WTC11 (cell line): Measurements from ENCODE around the gene OVOL2. TPM values are rescaled to one million over a fixed set of nuclear protein-coding genes. Genes with fewer than 3 reads are reported as not detected.
A peak's percentile ranks its signal among the peaks of the same experiment; 100 is the strongest.

Experiments used
- ATAC-seq: fragments of 200-7000 bp; cut with Tn5 transposase; 2 replicates; pipeline ENCODE4 v1.10.0; 2021; ENCODE audit warnings: mild to moderate bottlenecking, moderate library complexity
- CTCF ChIA-PET: fragments of 300-600 bp; sonication (Branson Sonifier 250); formaldehyde crosslinking; loops from one replicate; lab custom pipeline; 2021; ENCODE audit warnings: antibody characterized with exemption; lab: Charles Lee
- POLR2A ChIA-PET: fragments of 350-600 bp; sonication (Branson Sonifier 250); formaldehyde crosslinking; loops from one replicate; lab custom pipeline; 2021; ENCODE audit warnings: antibody characterized with exemption; lab: Charles Lee
- DNase-seq: peaks from one replicate; pipeline ENCODE4 v3.0.0; 2021; ENCODE audit warnings: low spot score
- H3K27ac Mint-ChIP-seq: 2 replicates; pipeline ENCODE4 v1.8.0; 2021; ENCODE audit warnings: mixed read lengths
- H3K27me3 Mint-ChIP-seq: 2 replicates; pipeline ENCODE4 v1.8.0; 2021; ENCODE audit warnings: low read depth, mild to moderate bottlenecking, moderate library complexity, mixed read lengths
- H3K36me3 Mint-ChIP-seq: 2 replicates; pipeline ENCODE4 v1.8.0; 2021; ENCODE audit warnings: mixed read lengths
- H3K4me1 Mint-ChIP-seq: 2 replicates; pipeline ENCODE4 v1.8.0; 2022; ENCODE audit warnings: mixed read lengths
- H3K4me3 Mint-ChIP-seq: 2 replicates; pipeline ENCODE4 v1.8.0; 2021; ENCODE audit warnings: mild to moderate bottlenecking, moderate library complexity, mixed read lengths
- H3K9me3 Mint-ChIP-seq: 2 replicates; pipeline ENCODE4 v1.8.0; 2021; ENCODE audit warnings: mixed read lengths
- CBFB ChIP-seq: sonication (generic); formaldehyde crosslinking; IDR thresholded peaks from 2 replicates; pipeline ENCODE4 v1.8.1; 2022; ENCODE audit warnings: mild to moderate bottlenecking, low read depth, missing genetic modification reagents
- E2F5 ChIP-seq: sonication (generic); formaldehyde crosslinking; IDR thresholded peaks from 2 replicates; pipeline ENCODE4 v1.8.1; 2022; ENCODE audit warnings: mild to moderate bottlenecking, moderate library complexity, missing genetic modification reagents
- FOXK1 ChIP-seq: sonication (generic); formaldehyde crosslinking; IDR thresholded peaks from 2 replicates; pipeline ENCODE4 v1.8.0; 2022; ENCODE audit warnings: mild to moderate bottlenecking, moderate library complexity, missing genetic modification reagents
- HMGA2 ChIP-seq: fragments of 250-450 bp; sonication (Bioruptor Pico); IDR thresholded peaks from 2 replicates; pipeline ENCODE4 v1.4.0; 2021; ENCODE audit warnings: mild to moderate bottlenecking, moderate library complexity
- JAZF1 ChIP-seq: fragments of 250-450 bp; sonication (Bioruptor Pico); IDR thresholded peaks from 2 replicates; pipeline ENCODE4 v1.9.0; 2021; ENCODE audit warnings: moderate library complexity, mild to moderate bottlenecking, inconsistent platforms
- MXD4 ChIP-seq: fragments of 250-450 bp; sonication (Bioruptor Pico); IDR thresholded peaks from 2 replicates; pipeline ENCODE4 v1.8.0; 2021; ENCODE audit warnings: mild to moderate bottlenecking, moderate library complexity, borderline replicate concordance
- NFATC4 ChIP-seq: fragments of 250-450 bp; sonication (Bioruptor Pico); IDR thresholded peaks from 2 replicates; pipeline ENCODE4 v1.9.0; 2021; ENCODE audit warnings: mild to moderate bottlenecking
- NFE2L1 ChIP-seq: sonication (generic); formaldehyde crosslinking; IDR thresholded peaks from 2 replicates; pipeline ENCODE4 v1.8.1; 2023; ENCODE audit warnings: missing genetic modification reagents
- OVOL2 ChIP-seq: fragments of 250-450 bp; sonication (Bioruptor Pico); IDR thresholded peaks from 2 replicates; pipeline ENCODE4 v1.9.0; 2021; ENCODE audit warnings: mild to moderate bottlenecking, borderline replicate concordance
- SP1 ChIP-seq: sonication (generic); formaldehyde crosslinking; conservative IDR thresholded peaks from 2 replicates; pipeline ENCODE4 v1.8.1; 2022; ENCODE audit warnings: missing genetic modification reagents
- ZNF232 ChIP-seq: sonication (generic); formaldehyde crosslinking; IDR thresholded peaks from 2 replicates; pipeline ENCODE4 v1.8.0; 2022; ENCODE audit warnings: mild to moderate bottlenecking, missing genetic modification reagents
- ZNF281 ChIP-seq: sonication (generic); formaldehyde crosslinking; IDR thresholded peaks from 2 replicates; pipeline ENCODE4 v1.8.0; 2023; ENCODE audit warnings: mild to moderate bottlenecking, missing genetic modification reagents
- ZNF317 ChIP-seq: sonication (generic); formaldehyde crosslinking; IDR thresholded peaks from 2 replicates; pipeline ENCODE4 v1.8.1; 2023; ENCODE audit warnings: low read depth, mild to moderate bottlenecking, moderate library complexity, missing genetic modification reagents, borderline replicate concordance
- ZNF416 ChIP-seq: fragments of 250-450 bp; sonication (Bioruptor Pico); IDR thresholded peaks from 2 replicates; pipeline ENCODE4 v1.9.0; 2021; ENCODE audit warnings: mild to moderate bottlenecking, inconsistent platforms
- ZNF423 ChIP-seq: fragments of 250-450 bp; sonication (Bioruptor Pico); IDR thresholded peaks from 2 replicates; pipeline ENCODE4 v2.1.2; 2022; ENCODE audit warnings: mild to moderate bottlenecking, moderate library complexity
- ZNF671 ChIP-seq: fragments of 250-450 bp; sonication (Bioruptor Pico); IDR thresholded peaks from 2 replicates; pipeline ENCODE4 v1.8.0; 2021; ENCODE audit warnings: mild to moderate bottlenecking
- ZSCAN18 ChIP-seq: fragments of 250-450 bp; sonication (Bioruptor Pico); IDR thresholded peaks from 2 replicates; pipeline ENCODE4 v2.1.2; 2022; ENCODE audit warnings: mild to moderate bottlenecking, moderate library complexity
- total RNA-seq: library from RNA; stranded (reverse); gene quantifications from 3 replicates; pipeline ENCODE4 v1.2.3, GENCODE V29; 2021
- TF ChIP-seq, protein P1 (sequence below): sonication (generic); formaldehyde crosslinking; IDR thresholded peaks from 2 replicates; pipeline ENCODE4 v1.8.1; 2022; ENCODE audit warnings: low read depth, mild to moderate bottlenecking, moderate library complexity, missing genetic modification reagents, borderline replicate concordance
- TF ChIP-seq, protein P2 (sequence below): fragments of 200-600 bp; IDR thresholded peaks from 2 replicates; pipeline ENCODE4 v1.8.0; 2022; ENCODE audit warnings: antibody characterized with exemption

OVOL2 gene
- total RNA-seq, 1 experiment from 2014 or later, result 9.8 TPM

DNA sequence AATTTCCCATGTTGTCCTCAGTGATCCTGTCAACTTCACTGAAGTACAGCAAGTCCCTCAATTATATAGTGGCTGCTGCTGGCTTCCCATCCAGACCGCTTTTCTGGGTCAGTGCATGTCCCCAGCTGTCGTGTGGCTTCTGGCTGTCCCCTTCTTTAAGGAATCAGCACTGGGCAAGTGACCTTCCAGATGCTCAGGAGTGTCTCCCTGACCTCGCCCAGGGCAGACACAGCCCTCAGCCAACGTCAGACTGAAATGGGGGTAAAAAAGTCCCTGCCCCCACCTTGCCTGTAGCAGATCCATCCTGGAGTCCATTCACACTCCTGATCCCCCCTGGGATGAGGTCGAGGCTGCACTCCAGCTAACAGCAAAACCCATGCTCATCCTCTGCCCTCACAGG lies 23.7 kb downstream of the OVOL2 start (continued):
- TF ChIP-seq ZNF232 (CRISPR knock-in tag), result no peak
- TF ChIP-seq, protein P1, sequence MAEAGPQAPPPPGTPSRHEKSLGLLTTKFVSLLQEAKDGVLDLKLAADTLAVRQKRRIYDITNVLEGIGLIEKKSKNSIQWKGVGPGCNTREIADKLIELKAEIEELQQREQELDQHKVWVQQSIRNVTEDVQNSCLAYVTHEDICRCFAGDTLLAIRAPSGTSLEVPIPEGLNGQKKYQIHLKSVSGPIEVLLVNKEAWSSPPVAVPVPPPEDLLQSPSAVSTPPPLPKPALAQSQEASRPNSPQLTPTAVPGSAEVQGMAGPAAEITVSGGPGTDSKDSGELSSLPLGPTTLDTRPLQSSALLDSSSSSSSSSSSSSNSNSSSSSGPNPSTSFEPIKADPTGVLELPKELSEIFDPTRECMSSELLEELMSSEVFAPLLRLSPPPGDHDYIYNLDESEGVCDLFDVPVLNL (CRISPR knock-in tag), result no peak

GRCh38 chr20:18032977-18033892 lies 24.5 kb downstream of the OVOL2 start:
- Mint-ChIP-seq H3K4me3 (no peak overlapping the region), H3K9me3 (no peaks in the 10 kb centered on the region), H3K27ac (peak overlapping the region; percentile 26; the same call in 1 of the 2 replicates), H3K36me3 (peaks cover 5% of the 10 kb centered on the region), H3K27me3 (no peaks in the 10 kb centered on the region), H3K4me1 (peaks cover 8% of the 10 kb centered on the region)
- ATAC-seq (peak; percentile 84), DNase-seq (no peak)
- CTCF ChIA-PET, result interaction anchor here (1.6 kb wide), 1 partner anchor 243 kb away, joined by 4 read pairs; no protein-coding TSS in a partner anchor
- POLR2A ChIA-PET, result no interaction called here
- TF ChIP-seq JAZF1, result no peak
- no peak for TF ChIP-seq ZSCAN18 (CRISPR knock-in tag)
- no peak for TF ChIP-seq CBFB (CRISPR knock-in tag)
- no peak for TF ChIP-seq NFE2L1 (CRISPR knock-in tag)
- no peak for TF ChIP-seq ZNF416 (CRISPR knock-in tag)
- no peak for TF ChIP-seq SP1 (CRISPR knock-in tag)

DNA sequence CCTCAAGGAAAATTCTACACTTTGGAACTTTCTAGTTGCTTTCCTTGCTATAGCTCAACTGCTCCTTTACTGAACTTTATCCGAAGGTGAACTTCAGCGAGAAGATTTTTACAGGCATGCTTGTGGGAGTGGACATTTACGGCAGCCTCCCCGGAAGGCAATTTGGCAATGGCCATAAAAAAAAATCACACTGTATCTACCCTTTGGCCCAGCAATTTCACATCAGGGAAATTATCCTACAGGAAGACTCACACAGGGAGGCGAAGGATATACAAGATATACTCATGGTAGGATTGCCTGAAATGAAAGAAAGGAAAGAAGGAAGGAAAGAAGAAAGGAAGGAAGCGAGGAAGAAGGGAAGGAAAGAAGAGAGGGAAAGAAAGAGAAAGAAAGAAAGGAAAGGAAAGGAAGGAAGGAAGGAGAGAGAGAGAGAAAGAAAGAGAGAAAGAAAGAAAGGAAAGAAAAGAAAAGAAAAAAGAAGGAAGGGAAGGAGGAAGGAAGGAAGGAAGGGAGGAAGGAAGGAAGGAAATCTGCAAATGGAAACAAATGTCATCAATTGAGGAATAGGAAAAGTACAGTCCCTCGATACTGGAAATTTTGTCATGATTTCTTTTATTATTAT lies 25.7 kb downstream of the OVOL2 start:
- TF ChIP-seq, protein P2, sequence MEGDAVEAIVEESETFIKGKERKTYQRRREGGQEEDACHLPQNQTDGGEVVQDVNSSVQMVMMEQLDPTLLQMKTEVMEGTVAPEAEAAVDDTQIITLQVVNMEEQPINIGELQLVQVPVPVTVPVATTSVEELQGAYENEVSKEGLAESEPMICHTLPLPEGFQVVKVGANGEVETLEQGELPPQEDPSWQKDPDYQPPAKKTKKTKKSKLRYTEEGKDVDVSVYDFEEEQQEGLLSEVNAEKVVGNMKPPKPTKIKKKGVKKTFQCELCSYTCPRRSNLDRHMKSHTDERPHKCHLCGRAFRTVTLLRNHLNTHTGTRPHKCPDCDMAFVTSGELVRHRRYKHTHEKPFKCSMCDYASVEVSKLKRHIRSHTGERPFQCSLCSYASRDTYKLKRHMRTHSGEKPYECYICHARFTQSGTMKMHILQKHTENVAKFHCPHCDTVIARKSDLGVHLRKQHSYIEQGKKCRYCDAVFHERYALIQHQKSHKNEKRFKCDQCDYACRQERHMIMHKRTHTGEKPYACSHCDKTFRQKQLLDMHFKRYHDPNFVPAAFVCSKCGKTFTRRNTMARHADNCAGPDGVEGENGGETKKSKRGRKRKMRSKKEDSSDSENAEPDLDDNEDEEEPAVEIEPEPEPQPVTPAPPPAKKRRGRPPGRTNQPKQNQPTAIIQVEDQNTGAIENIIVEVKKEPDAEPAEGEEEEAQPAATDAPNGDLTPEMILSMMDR, result no peak
- TF ChIP-seq ZNF423 (CRISPR knock-in tag), result no peak
- no peak for TF ChIP-seq HMGA2 (CRISPR knock-in tag)
- no peak for TF ChIP-seq MXD4 (CRISPR knock-in tag)
- no peak for TF ChIP-seq ZNF671 (CRISPR knock-in tag)
- no peak for TF ChIP-seq ZNF416 (CRISPR knock-in tag)
- no peak for TF ChIP-seq E2F5
- TF ChIP-seq OVOL2 (CRISPR knock-in tag), result no peak
- TF ChIP-seq NFE2L1 (CRISPR knock-in tag), result no peak
- no peak for TF ChIP-seq FOXK1 (CRISPR knock-in tag)
- no peak for TF ChIP-seq ZNF317 (CRISPR knock-in tag)
- no peak for TF ChIP-seq ZNF281 (CRISPR knock-in tag)
- no peak for TF ChIP-seq NFATC4 (CRISPR knock-in tag)
- DNase-seq, result no peak
- ChIA-PET CTCF (no interaction called here), POLR2A (no interaction called here)
- H3K27me3 Mint-ChIP-seq, result no peaks in the 10 kb centered on the region
- no peaks in the 10 kb centered on the region for H3K9me3 Mint-ChIP-seq
- peaks cover 8% of the 10 kb centered on the region for H3K4me1 Mint-ChIP-seq
- no peak overlapping the region for H3K27ac Mint-ChIP-seq
- H3K36me3 Mint-ChIP-seq, result peaks cover 8% of the 10 kb centered on the region
- no peak overlapping the region for H3K4me3 Mint-ChIP-seq
- ATAC-seq, result no peak
